IPS-11a (cell line): ENCODE results near the gene PTPRM.

Experiments
- H3K4me3 ChIP-seq: one replicate; pipeline ENCODE4 v1.5.1; 2013; ENCODE audit warnings: low read depth, low read length, control low read depth

PTPRM gene

GRCh38 chr18:8080092-8080491, 513.0 kb downstream of the PTPRM start:
- H3K4me3 ChIP-seq, result no peak overlapping the region

GRCh38 chr18:8081267-8081666, 514.2 kb downstream of the PTPRM start:
- H3K4me3 ChIP-seq, result no peak overlapping the region

GRCh38 chr18:8081872-8082553, 514.9 kb downstream of the PTPRM start:
- H3K4me3 ChIP-seq, result no peak overlapping the region

- H3K4me3 ChIP-seq, result no peak overlapping the region
These were observed 517.0 kb downstream of the PTPRM start for GRCh38 chr18:8084160-8084559.

GRCh38 chr18:8088626-8089025, 521.5 kb downstream of the PTPRM start:
- no peak overlapping the region for H3K4me3 ChIP-seq

GRCh38 chr18:8091035-8091434, 523.9 kb downstream of the PTPRM start:
- H3K4me3 ChIP-seq, result no peak overlapping the region

GRCh38 chr18:8095947-8096570, 528.9 kb downstream of the PTPRM start:
- H3K4me3 ChIP-seq, result no peak overlapping the region

- no peak overlapping the region for H3K4me3 ChIP-seq
These were observed 530.3 kb downstream of the PTPRM start for GRCh38 chr18:8097399-8097798.

GRCh38 chr18:8097927-8098326, 530.8 kb downstream of the PTPRM start:
- H3K4me3 ChIP-seq, result no peak overlapping the region

- no peak overlapping the region for H3K4me3 ChIP-seq
These were observed 539.5 kb downstream of the PTPRM start for GRCh38 chr18:8106603-8107002.

- no peak overlapping the region for H3K4me3 ChIP-seq
These were observed 540.3 kb downstream of the PTPRM start for GRCh38 chr18:8107426-8107825.

GRCh38 chr18:8114480-8114879, 547.4 kb downstream of the PTPRM start:
- H3K4me3 ChIP-seq, result no peak overlapping the region

- no peak overlapping the region for H3K4me3 ChIP-seq
These were observed 549.4 kb downstream of the PTPRM start for GRCh38 chr18:8116341-8117005.

- H3K4me3 ChIP-seq, result no peak overlapping the region
These were observed 549.9 kb downstream of the PTPRM start for GRCh38 chr18:8117006-8117371.

- H3K4me3 ChIP-seq, result no peak overlapping the region
These were observed 554.0 kb downstream of the PTPRM start for GRCh38 chr18:8121101-8121500.

GRCh38 chr18:8121942-8122480, 554.9 kb downstream of the PTPRM start:
- no peak overlapping the region for H3K4me3 ChIP-seq

- H3K4me3 ChIP-seq, result no peak overlapping the region
These were observed 557.4 kb downstream of the PTPRM start for GRCh38 chr18:8124232-8125146.

GRCh38 chr18:8130096-8130495, 563.0 kb downstream of the PTPRM start:
- H3K4me3 ChIP-seq, result no peak overlapping the region

- no peak overlapping the region for H3K4me3 ChIP-seq
These were observed 565.9 kb downstream of the PTPRM start for GRCh38 chr18:8133032-8133431.

GRCh38 chr18:8133888-8134287, 566.8 kb downstream of the PTPRM start:
- H3K4me3 ChIP-seq, result no peak overlapping the region

GRCh38 chr18:8139127-8139527, 572.0 kb downstream of the PTPRM start:
- no peak overlapping the region for H3K4me3 ChIP-seq
